GM12878 (cell line): ENCODE measurements around the gene FCGR3A. TPM values are rescaled to one million over a fixed set of nuclear protein-coding genes. Genes with fewer than 3 reads are reported as not detected.

Source experiments
- BACH1 ChIP-seq: fragments of 450-650 bp; IDR thresholded peaks from 2 replicates; pipeline ENCODE4 v1.6.1; 2017; ENCODE audit warnings: mild to moderate bottlenecking, borderline replicate concordance
- CREB1 ChIP-seq: IDR thresholded peaks from 2 replicates; pipeline ENCODE4 v1.6.1; 2012; ENCODE audit warnings: low read depth, mild to moderate bottlenecking, inconsistent platforms
- ETV6 ChIP-seq, 2 experiments: fragments of 450-650 bp in 1 of 2; IDR thresholded peaks in 1 of 2; conservative IDR thresholded peaks in 1 of 2; 2 replicates each; pipeline ENCODE4 v1.6.1; 2014; ENCODE audit warnings: antibody characterized with exemption in 1 of 2, borderline replicate concordance in 1 of 2, low read depth in 1 of 2, mild to moderate bottlenecking in 1 of 2, moderate library complexity in 1 of 2
- FOXM1 ChIP-seq: IDR thresholded peaks from 2 replicates; pipeline ENCODE4 v1.6.1; 2012; ENCODE audit warnings: low read depth, mild to moderate bottlenecking, inconsistent platforms, low read length, moderate library complexity
- GABPA ChIP-seq: IDR thresholded peaks from 2 replicates; pipeline ENCODE4 v1.6.1; 2014; ENCODE audit warnings: antibody characterized with exemption, low read depth, mild to moderate bottlenecking, inconsistent platforms
- KLF5 ChIP-seq: fragments of 450-650 bp; IDR thresholded peaks from 2 replicates; pipeline ENCODE4 v1.6.1; 2014; ENCODE audit warnings: mild to moderate bottlenecking; ENCODE audit not compliant: partially characterized antibody
- MEF2A ChIP-seq: IDR thresholded peaks from 2 replicates; pipeline ENCODE4 v1.6.1; 2011; ENCODE audit warnings: low read depth, mild to moderate bottlenecking, low read length, moderate library complexity; ENCODE audit not compliant: insufficient read depth
- MEF2B ChIP-seq: fragments of 450-650 bp; IDR thresholded peaks from 2 replicates; pipeline ENCODE4 v1.6.1; 2018; ENCODE audit warnings: mild to moderate bottlenecking, moderate library complexity; ENCODE audit not compliant: partially characterized antibody, poor library complexity, severe bottlenecking
- MTA2 ChIP-seq: fragments of 450-650 bp; IDR thresholded peaks from 2 replicates; pipeline ENCODE4 v1.6.1; 2016; ENCODE audit warnings: low read depth, mild to moderate bottlenecking, moderate library complexity
- NFIC ChIP-seq: IDR thresholded peaks from 2 replicates; pipeline ENCODE4 v1.6.1; 2012; ENCODE audit warnings: low read depth, mild to moderate bottlenecking, inconsistent platforms, low read length, moderate library complexity
- RAD21 ChIP-seq: IDR thresholded peaks from 2 replicates; pipeline ENCODE4 v1.6.1; 2011; ENCODE audit warnings: mild to moderate bottlenecking, low read depth, low read length, moderate library complexity; ENCODE audit not compliant: insufficient read depth
- RAD51 ChIP-seq: fragments of 450-650 bp; IDR thresholded peaks from 2 replicates; pipeline ENCODE4 v1.6.1; 2016; ENCODE audit warnings: moderate library complexity, mild to moderate bottlenecking, inconsistent platforms
- RB1 ChIP-seq: fragments of 450-650 bp; formaldehyde crosslinking; IDR thresholded peaks from 2 replicates; pipeline ENCODE4 v1.6.1; 2017; ENCODE audit warnings: mild to moderate bottlenecking, borderline replicate concordance
- RELB ChIP-seq: fragments of 450-650 bp; IDR thresholded peaks from 2 replicates; pipeline ENCODE4 v1.6.1; 2017; ENCODE audit warnings: low read depth, mild to moderate bottlenecking, moderate library complexity
- SKIL ChIP-seq: fragments of 450-650 bp; IDR thresholded peaks from 2 replicates; pipeline ENCODE4 v1.6.1; 2017; ENCODE audit warnings: mild to moderate bottlenecking, low read depth, inconsistent platforms; ENCODE audit not compliant: poor library complexity, severe bottlenecking
- SMARCA5 ChIP-seq: fragments of 450-650 bp; IDR thresholded peaks from 2 replicates; pipeline ENCODE4 v1.6.1; 2017; ENCODE audit warnings: mild to moderate bottlenecking
- ZBED1 ChIP-seq: IDR thresholded peaks from 2 replicates; pipeline ENCODE4 v1.6.1; 2016; ENCODE audit warnings: borderline replicate concordance
- ZBTB40 ChIP-seq: fragments of 450-650 bp; IDR thresholded peaks from 2 replicates; pipeline ENCODE4 v1.6.1; 2016; ENCODE audit warnings: mild to moderate bottlenecking, moderate library complexity, borderline replicate concordance
- ZNF217 ChIP-seq: fragments of 450-650 bp; IDR thresholded peaks from 2 replicates; pipeline ENCODE4 v1.6.1; 2017; ENCODE audit warnings: antibody characterized with exemption, mild to moderate bottlenecking
- ZNF24 ChIP-seq: fragments of 450-650 bp; IDR thresholded peaks from 2 replicates; pipeline ENCODE4 v1.6.1; 2017; ENCODE audit warnings: antibody characterized with exemption, mild to moderate bottlenecking
- polyA plus RNA-seq, 11 experiments: library from polyadenylated mRNA; depleted of rRNA in 4 of 11; unstranded in 6 of 11; stranded (reverse) in 5 of 11; fragments of >200 nt; fragmentation: Nextera tagmentation in 4 of 11; fragmentation: Illumina TruSeq in 1 of 11; extraction: Ambion mirVana in 4 of 11; extraction: Trizol in 1 of 11; gene quantifications; 1 replicate in 1 of 11; 2 replicates in 10 of 11; pipeline versions ENCODE4 v1.2.1 to v1.2.3, GENCODE V29; 2011 to 2016; ENCODE audit warnings: inconsistent platforms in 2 of 11, missing spikeins in 2 of 11, low read depth in 1 of 11
- total RNA-seq, 4 experiments: library from RNA; depleted of rRNA in 3 of 4; stranded (reverse); fragments of >200 nt in 3 of 4; fragmentation: Illumina TruSeq in 1 of 4; extraction: Trizol in 1 of 4; gene quantifications; 2 replicates each; pipeline versions ENCODE4 v1.2.1 to v1.2.3, GENCODE V29; 2013 to 2021

FCGR3A gene
- total and polyA plus RNA-seq, 10 of the 15 experiments (the other 5 are each of a cell fraction or from before 2014, with no cell fraction given): 0.09 to 0.10 TPM; not detected in 8

DNA sequence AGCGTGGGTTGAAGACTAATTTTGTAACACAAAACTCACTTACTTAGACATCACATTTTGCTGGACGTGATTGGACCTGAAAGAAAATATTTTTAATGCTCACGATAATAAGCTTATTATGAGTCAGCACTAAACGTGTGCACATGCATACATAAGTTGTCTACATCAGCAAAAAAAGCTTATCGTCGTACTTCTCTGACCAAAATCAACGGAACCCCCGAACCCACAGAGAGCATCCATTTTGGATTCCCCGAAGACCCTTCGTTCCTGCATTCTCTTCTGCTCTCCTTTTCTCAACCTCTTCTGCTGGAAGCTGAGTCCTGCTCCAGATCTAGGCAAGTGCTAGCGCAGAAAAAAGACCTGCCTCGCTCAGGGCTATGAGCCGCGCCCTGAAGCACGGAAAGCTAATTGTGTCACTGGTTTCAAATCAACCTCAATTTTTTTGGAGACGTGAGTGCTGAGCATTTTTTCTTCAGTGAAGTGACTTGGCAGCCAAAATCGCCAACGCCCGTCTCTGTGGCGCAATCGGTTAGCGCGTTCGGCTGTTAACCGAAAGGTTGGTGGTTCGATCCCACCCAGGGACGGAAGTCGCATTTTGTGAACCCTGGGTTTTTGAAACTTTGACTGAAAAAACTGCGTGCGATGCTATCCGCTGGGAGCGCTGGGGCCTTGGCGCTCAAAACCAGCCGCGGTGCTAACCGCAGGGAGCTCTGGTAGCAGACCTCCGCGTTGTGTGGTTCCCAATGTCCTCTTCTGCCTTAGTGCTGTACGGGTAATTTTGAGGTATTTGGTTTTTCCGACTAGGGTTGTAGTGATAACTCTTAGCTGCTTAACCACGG lies 9.7 kb downstream of the FCGR3A start (continued):
- peak; percentile 68 for TF ChIP-seq CREB1
- peak; percentile 89 for TF ChIP-seq SKIL
- TF ChIP-seq RB1: peak; percentile 91; the same call in 1 of the 2 replicates
- TF ChIP-seq ZNF24: peak; percentile 99
- TF ChIP-seq MEF2B: peak; percentile 54
- peak; percentile 29; the same call in 1 of the 2 replicates for TF ChIP-seq RAD21
- TF ChIP-seq RAD51: 0 out of 2 replicates have a peak, but pooled peaks have one; percentile 13
- peak; percentile 76 for TF ChIP-seq GABPA
- TF ChIP-seq ZNF217: peak; percentile 97
- TF ChIP-seq FOXM1: peak; percentile 52; the same call in 1 of the 2 replicates
- TF ChIP-seq BACH1: peak; percentile 87
- TF ChIP-seq ZBED1: peak; percentile 39; the same call in 1 of the 2 replicates
- peak in 1 of 2 experiments; percentile 55; a peak in 1 of 4 replicates for TF ChIP-seq ETV6 (conservative IDR thresholded peaks at IDR 0.05 in 1 of 2, IDR thresholded peaks at IDR 0.05 in 1 of 2; ENCODE audit: borderline replicate concordance in 1 of 2, low read depth in 1 of 2)
- peak; percentile 78; the same call in 1 of the 2 replicates for TF ChIP-seq ZBTB40
- peak; percentile 86 for TF ChIP-seq KLF5
- TF ChIP-seq SMARCA5: peak; percentile 94
- peak; percentile 65 for TF ChIP-seq RELB
- TF ChIP-seq NFIC: peak; percentile 61
- peak; percentile 66; the same call in 1 of the 2 replicates for TF ChIP-seq MEF2A
- peak; percentile 69 for TF ChIP-seq MTA2
